Memory B cell (primary cell): Measurements from ENCODE around the gene ANK3.

Experiments
- ATAC-seq: fragments of 150-1000 bp; cut with Tn5 transposase; 2 replicates; pipeline ENCODE4 v1.10.0; 2021; ENCODE audit warnings: low read depth, mild to moderate bottlenecking, moderate library complexity
- DNase-seq, 2 donors: peaks; one replicate each; pipeline ENCODE4 v3.0.0; 2022; ENCODE audit warnings: low spot score in 2 of 2
- H3K27ac Mint-ChIP-seq: one replicate; pipeline ENCODE4 v1.8.0; 2022; ENCODE audit warnings: mild to moderate bottlenecking, moderate library complexity, mixed read lengths
- H3K27me3 Mint-ChIP-seq: one replicate; pipeline ENCODE4 v1.8.0; 2022; ENCODE audit warnings: mixed read lengths
- H3K36me3 Mint-ChIP-seq: one replicate; pipeline ENCODE4 v1.8.0; 2022; ENCODE audit warnings: mild to moderate bottlenecking, mixed read lengths
- H3K4me1 Mint-ChIP-seq: one replicate; pipeline ENCODE4 v1.8.0; 2022; ENCODE audit warnings: mixed read lengths
- H3K4me3 Mint-ChIP-seq: one replicate; pipeline ENCODE4 v1.8.0; 2022; ENCODE audit warnings: mild to moderate bottlenecking, moderate library complexity, mixed read lengths
- H3K9me3 Mint-ChIP-seq: one replicate; pipeline ENCODE4 v1.8.0; 2022; ENCODE audit warnings: mixed read lengths

ANK3 gene

GRCh38 chr10:60073781-60074656 lies 315.7 kb downstream of the ANK3 start:
- Mint-ChIP-seq H3K4me1 (no peaks in the 10 kb centered on the region), H3K27me3 (peaks cover 4% of the 10 kb centered on the region), H3K9me3 (no peaks in the 10 kb centered on the region), H3K4me3 (no peak overlapping the region), H3K27ac (no peak overlapping the region), H3K36me3 (peaks cover 39% of the 10 kb centered on the region)
- no peak for ATAC-seq
- no peak for DNase-seq

DNA sequence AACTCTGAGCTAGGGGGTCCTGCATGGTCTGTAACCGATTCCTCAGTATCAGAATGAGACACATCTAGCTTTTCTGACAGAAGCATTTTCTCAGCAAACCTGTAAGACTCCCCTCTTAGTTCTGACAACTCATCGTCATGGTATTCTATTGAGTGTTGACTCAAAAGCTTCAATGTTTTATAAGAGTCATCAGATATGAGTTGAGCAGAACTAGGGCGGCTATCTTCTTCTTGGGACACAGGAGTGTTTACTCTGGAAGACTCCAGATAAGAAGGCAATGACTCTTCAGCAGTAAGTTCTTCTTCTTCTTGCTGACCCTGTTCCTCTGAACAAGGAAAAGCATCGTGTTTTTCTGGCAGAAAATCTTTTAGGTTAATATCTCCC lies 316.3 kb downstream of the ANK3 start:
- peaks cover 43% of the 10 kb centered on the region for H3K36me3 Mint-ChIP-seq
- H3K27ac Mint-ChIP-seq, result no peak overlapping the region
- DNase-seq, result no peak
- no peak for ATAC-seq
- no peaks in the 10 kb centered on the region for H3K9me3 Mint-ChIP-seq
- peaks cover 4% of the 10 kb centered on the region for H3K27me3 Mint-ChIP-seq
- H3K4me3 Mint-ChIP-seq, result no peak overlapping the region
- H3K4me1 Mint-ChIP-seq, result no peaks in the 10 kb centered on the region

GRCh38 chr10:60069311-60069710 lies 320.4 kb downstream of the ANK3 start:
- no peaks in the 10 kb centered on the region for H3K9me3 Mint-ChIP-seq
- H3K4me3 Mint-ChIP-seq, result no peak overlapping the region
- no peaks in the 10 kb centered on the region for H3K4me1 Mint-ChIP-seq
- no peak for DNase-seq
- H3K27ac Mint-ChIP-seq, result no peak overlapping the region
- H3K36me3 Mint-ChIP-seq, result peaks cover 29% of the 10 kb centered on the region
- peaks cover 1% of the 10 kb centered on the region for H3K27me3 Mint-ChIP-seq
- ATAC-seq, result no peak

- Mint-ChIP-seq H3K36me3 (peaks cover 3% of the 10 kb centered on the region), H3K4me3 (no peak overlapping the region), H3K9me3 (no peaks in the 10 kb centered on the region), H3K27ac (no peak overlapping the region), H3K4me1 (no peaks in the 10 kb centered on the region), H3K27me3 (no peaks in the 10 kb centered on the region)
- DNase-seq (no peak), ATAC-seq (no peak)
Measured at GRCh38 chr10:60050366-60050765, 339.3 kb downstream of the ANK3 start.

DNA sequence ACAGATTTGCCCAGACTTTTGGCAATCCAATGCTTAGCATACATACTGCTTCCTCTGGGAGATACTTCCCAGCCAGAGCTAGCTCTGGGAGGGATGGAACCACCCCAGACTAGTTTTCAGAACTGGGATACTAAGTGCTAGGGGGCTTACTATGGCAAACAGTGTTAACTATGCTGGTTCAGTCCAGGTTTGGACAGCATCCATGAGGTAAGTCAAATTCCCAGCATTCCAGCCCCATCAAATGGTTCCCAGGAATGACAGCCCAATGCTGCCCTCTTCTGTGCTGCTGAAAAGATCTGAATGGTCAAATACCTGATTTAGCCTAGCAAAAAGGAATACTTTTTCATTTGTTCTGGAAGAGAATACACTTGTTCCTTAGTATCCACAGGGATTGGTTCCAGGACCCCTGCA lies 341.6 kb downstream of the ANK3 start:
- Mint-ChIP-seq H3K27me3 (no peaks in the 10 kb centered on the region), H3K4me1 (no peaks in the 10 kb centered on the region), H3K9me3 (no peaks in the 10 kb centered on the region), H3K36me3 (peaks cover 3% of the 10 kb centered on the region), H3K4me3 (no peak overlapping the region), H3K27ac (no peak overlapping the region)
- ATAC-seq (no peak), DNase-seq (no peak)

- Mint-ChIP-seq H3K9me3 (no peaks in the 10 kb centered on the region), H3K4me3 (no peak overlapping the region), H3K4me1 (no peaks in the 10 kb centered on the region), H3K36me3 (peaks cover 6% of the 10 kb centered on the region), H3K27me3 (no peaks in the 10 kb centered on the region), H3K27ac (no peak overlapping the region)
- DNase-seq (no peak), ATAC-seq (no peak)
Measured at GRCh38 chr10:60045571-60045970, 344.1 kb downstream of the ANK3 start.

DNA sequence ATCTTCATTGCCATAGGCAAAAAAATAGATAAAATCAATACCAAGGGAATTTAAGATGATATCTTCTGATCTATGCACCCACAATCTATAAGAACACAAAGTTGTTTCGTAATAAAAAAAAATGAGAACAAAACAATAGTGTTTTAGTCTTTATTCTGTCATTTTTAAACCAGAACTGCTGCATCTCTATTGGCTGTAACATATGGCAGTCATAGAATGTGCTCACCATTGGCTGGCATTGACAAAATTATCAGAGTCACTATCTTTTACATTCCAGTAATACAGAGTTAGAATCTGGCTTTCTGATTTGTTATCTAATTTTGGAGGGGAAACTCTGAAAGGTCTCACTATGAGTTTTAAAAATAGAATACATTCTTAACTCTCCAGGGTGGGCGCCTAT lies 344.7 kb downstream of the ANK3 start:
- H3K27ac Mint-ChIP-seq, result no peak overlapping the region
- peaks cover 4% of the 10 kb centered on the region for H3K36me3 Mint-ChIP-seq
- DNase-seq (no peak), ATAC-seq (no peak)
- H3K27me3 Mint-ChIP-seq, result no peaks in the 10 kb centered on the region
- no peak overlapping the region for H3K4me3 Mint-ChIP-seq
- H3K4me1 Mint-ChIP-seq, result no peaks in the 10 kb centered on the region
- H3K9me3 Mint-ChIP-seq, result no peaks in the 10 kb centered on the region

DNA sequence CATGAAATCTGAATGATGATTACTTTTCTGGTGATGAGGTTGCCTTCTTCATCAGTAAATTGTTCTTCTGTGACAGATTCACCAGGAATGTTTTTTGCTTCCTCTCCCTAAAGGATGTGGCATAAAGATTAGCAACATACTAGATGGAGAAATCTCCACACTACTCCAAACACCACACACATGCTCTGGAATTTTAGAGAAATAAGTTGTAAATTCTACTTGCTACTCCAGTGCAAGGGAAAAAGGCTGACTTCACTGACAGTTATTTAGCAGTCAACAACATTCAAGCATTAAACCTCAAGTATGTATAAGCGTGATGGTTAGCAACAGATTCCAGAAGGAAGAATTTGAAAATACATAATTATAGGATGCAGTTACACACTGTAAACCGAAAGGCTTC lies 345.4 kb downstream of the ANK3 start:
- H3K4me3 Mint-ChIP-seq, result no peak overlapping the region
- H3K36me3 Mint-ChIP-seq, result peaks cover 4% of the 10 kb centered on the region
- H3K4me1 Mint-ChIP-seq, result no peaks in the 10 kb centered on the region
- ATAC-seq, result no peak
- H3K27ac Mint-ChIP-seq, result no peak overlapping the region
- no peak for DNase-seq
- H3K27me3 Mint-ChIP-seq, result no peaks in the 10 kb centered on the region
- H3K9me3 Mint-ChIP-seq, result no peaks in the 10 kb centered on the region

DNA sequence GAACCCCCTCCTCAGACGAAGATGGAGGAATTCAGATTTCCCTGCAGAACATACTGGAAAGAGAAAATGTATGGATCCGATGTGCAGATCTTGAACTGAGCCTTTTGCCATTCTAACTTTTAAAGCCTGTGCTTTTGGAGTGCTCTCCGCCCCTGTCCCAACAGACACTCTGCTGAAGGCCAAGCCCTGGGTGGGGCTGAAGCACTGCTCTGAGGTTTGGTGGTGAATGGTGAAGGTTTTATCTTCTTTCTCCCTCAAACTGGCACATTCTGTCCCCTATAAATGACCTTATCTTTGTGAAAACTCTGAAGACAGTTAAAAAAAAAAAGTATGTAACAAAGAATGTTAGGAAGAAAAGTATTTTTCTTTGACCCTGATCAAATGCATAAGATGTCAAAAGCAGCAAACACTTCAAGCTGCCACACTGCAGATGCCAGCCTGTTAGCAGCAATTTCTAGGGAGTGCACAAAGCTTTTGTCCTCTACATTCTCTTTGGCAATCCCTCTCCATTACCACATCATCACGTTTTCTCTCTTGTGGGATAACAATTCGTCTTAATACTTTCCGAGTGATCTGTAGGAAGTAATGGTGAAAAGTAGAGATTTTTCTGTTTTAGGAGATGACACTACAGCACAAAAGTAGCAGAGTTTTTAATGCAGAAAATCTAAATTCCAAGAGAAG lies 346.0 kb downstream of the ANK3 start:
- Mint-ChIP-seq H3K4me1 (no peaks in the 10 kb centered on the region), H3K27ac (no peak overlapping the region), H3K27me3 (no peaks in the 10 kb centered on the region), H3K4me3 (no peak overlapping the region), H3K9me3 (no peaks in the 10 kb centered on the region), H3K36me3 (peaks cover 6% of the 10 kb centered on the region)
- DNase-seq (no peak), ATAC-seq (no peak)

GRCh38 chr10:60042914-60043313 lies 346.8 kb downstream of the ANK3 start:
- Mint-ChIP-seq H3K36me3 (peaks cover 8% of the 10 kb centered on the region), H3K4me1 (no peaks in the 10 kb centered on the region), H3K9me3 (no peaks in the 10 kb centered on the region), H3K4me3 (no peak overlapping the region), H3K27ac (no peak overlapping the region), H3K27me3 (no peaks in the 10 kb centered on the region)
- DNase-seq (no peak), ATAC-seq (no peak)

GRCh38 chr10:60042262-60042661 lies 347.4 kb downstream of the ANK3 start:
- DNase-seq (no peak), ATAC-seq (no peak)
- no peak overlapping the region for H3K27ac Mint-ChIP-seq
- H3K36me3 Mint-ChIP-seq, result peaks cover 8% of the 10 kb centered on the region
- no peaks in the 10 kb centered on the region for H3K9me3 Mint-ChIP-seq
- no peaks in the 10 kb centered on the region for H3K27me3 Mint-ChIP-seq
- H3K4me1 Mint-ChIP-seq, result no peaks in the 10 kb centered on the region
- no peak overlapping the region for H3K4me3 Mint-ChIP-seq

DNA sequence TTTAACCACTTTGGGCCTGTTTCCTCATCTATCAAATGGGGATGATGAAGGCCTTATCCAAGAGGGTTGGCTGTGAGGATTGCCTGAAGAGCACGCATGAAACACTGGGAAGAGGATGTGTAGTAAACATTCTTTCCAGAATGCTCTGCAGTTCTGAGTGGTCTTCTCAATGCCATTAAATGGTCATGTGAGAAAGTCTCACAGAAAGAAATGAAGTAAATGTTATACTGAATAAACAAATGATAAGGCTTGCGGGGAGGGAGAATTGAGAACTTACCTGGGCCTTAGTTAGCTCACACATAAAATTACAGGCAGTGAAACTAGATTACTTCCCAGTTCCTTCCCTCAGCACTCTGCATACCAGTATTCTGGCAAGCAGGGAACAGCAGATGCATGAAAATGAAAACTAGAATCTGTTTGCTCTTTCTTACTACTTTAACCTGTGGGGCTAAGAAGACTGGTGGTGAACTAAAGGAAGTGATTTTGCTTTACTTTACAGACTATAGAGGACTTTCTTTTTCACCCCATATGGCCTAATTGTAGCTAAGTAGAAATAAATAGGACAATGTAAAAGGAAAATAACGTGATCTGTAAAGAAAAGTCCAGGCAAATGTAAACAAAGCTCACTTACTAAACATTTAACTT lies 348.1 kb downstream of the ANK3 start:
- H3K36me3 Mint-ChIP-seq, result peaks cover 8% of the 10 kb centered on the region
- no peak for DNase-seq
- H3K4me3 Mint-ChIP-seq, result no peak overlapping the region
- no peak overlapping the region for H3K27ac Mint-ChIP-seq
- no peaks in the 10 kb centered on the region for H3K27me3 Mint-ChIP-seq
- ATAC-seq, result no peak
- H3K4me1 Mint-ChIP-seq, result no peaks in the 10 kb centered on the region
- no peaks in the 10 kb centered on the region for H3K9me3 Mint-ChIP-seq

GRCh38 chr10:60040014-60040662 lies 349.5 kb downstream of the ANK3 start:
- Mint-ChIP-seq H3K4me1 (no peaks in the 10 kb centered on the region), H3K27me3 (no peaks in the 10 kb centered on the region), H3K36me3 (peaks cover 8% of the 10 kb centered on the region), H3K4me3 (no peak overlapping the region), H3K9me3 (no peaks in the 10 kb centered on the region), H3K27ac (no peak overlapping the region)
- DNase-seq, result no peak
- ATAC-seq, result no peak

GRCh38 chr10:60035984-60036383 lies 353.7 kb downstream of the ANK3 start:
- no peak for DNase-seq
- H3K4me1 Mint-ChIP-seq, result peaks cover 8% of the 10 kb centered on the region
- no peak for ATAC-seq
- H3K9me3 Mint-ChIP-seq, result no peaks in the 10 kb centered on the region
- H3K4me3 Mint-ChIP-seq, result no peak overlapping the region
- H3K36me3 Mint-ChIP-seq, result peaks cover 5% of the 10 kb centered on the region
- no peaks in the 10 kb centered on the region for H3K27me3 Mint-ChIP-seq
- H3K27ac Mint-ChIP-seq, result no peak overlapping the region
